Activated naive CD4-positive, alpha-beta T cell treated with anti-CD3 and anti-CD28 coated beads for 36 hours (primary cell): ENCODE measurements around the gene RBL2. TPM values are rescaled to one million over a fixed set of nuclear protein-coding genes. Genes with fewer than 3 reads are reported as not detected.

Experiments
- CTCF ChIA-PET: fragments of 350-600 bp; sonication (Branson Sonifier 250); formaldehyde crosslinking; loops from one replicate; lab custom pipeline; 2021; ENCODE audit warnings: antibody characterized with exemption; lab: Charles Lee
- DNase-seq: peaks from one replicate; pipeline ENCODE4 v3.0.0-alpha.2; 2020
- H3K27ac Mint-ChIP-seq: one replicate; pipeline ENCODE4 v1.8.0; 2021; ENCODE audit warnings: mild to moderate bottlenecking, mixed read lengths
- H3K27me3 Mint-ChIP-seq: one replicate; pipeline ENCODE4 v1.8.0; 2021; ENCODE audit warnings: low read depth, mixed read lengths
- H3K36me3 Mint-ChIP-seq: one replicate; pipeline ENCODE4 v1.8.0; 2021; ENCODE audit warnings: low read depth, mixed read lengths
- H3K4me1 Mint-ChIP-seq: one replicate; pipeline ENCODE4 v1.8.0; 2021; ENCODE audit warnings: low read depth, mixed read lengths
- H3K4me3 Mint-ChIP-seq: one replicate; pipeline ENCODE4 v1.8.0; 2021; ENCODE audit warnings: mild to moderate bottlenecking, moderate library complexity, mixed read lengths
- H3K9me3 Mint-ChIP-seq: one replicate; pipeline ENCODE4 v1.8.0; 2021; ENCODE audit warnings: mixed read lengths
- intact Hi-C: fragments of 100-400 bp; cut with micrococcal nuclease; formaldehyde crosslinking; loops from one replicate; pipeline ENCODE4 v1.15.1; 2023
- total RNA-seq, 2 experiments: library from RNA; stranded (reverse); gene quantifications; one replicate each; pipeline ENCODE4 v1.2.3, GENCODE V29; 2021

Gene RBL2
- total RNA-seq, 2 experiments from 2014 or later: 99.2 to 100 TPM

DNA sequence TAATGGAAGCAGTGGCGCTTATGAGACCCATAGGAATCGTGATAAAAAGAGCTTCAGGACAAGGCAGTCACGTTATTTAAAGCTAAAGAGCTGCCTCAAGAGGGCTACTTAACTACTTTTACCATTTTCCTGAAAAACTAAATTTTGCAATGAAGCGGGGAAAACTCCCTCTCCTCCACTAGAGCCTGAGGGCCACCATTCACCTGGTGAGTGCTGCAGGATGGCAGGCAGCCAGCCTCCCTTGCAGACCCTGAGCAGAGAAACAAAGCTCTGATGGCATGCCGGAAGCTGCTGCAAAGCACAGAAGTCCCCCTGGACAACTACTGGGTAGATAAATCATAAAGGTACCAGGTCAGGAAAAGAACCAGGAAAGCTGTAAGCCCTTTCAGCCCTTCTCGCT lies 60.4 kb downstream of the RBL2 start:
- no peak for DNase-seq
- H3K4me3 Mint-ChIP-seq: no peak overlapping the region
- no peaks in the 10 kb centered on the region for H3K27me3 Mint-ChIP-seq
- intact Hi-C loops: no loop called here
- peaks cover 38% of the 10 kb centered on the region for H3K4me1 Mint-ChIP-seq
- CTCF ChIA-PET: interaction anchor here (0.9 to 1.5 kb wide), 2 partner anchors 38 to 48 kb away, joined by 4 to 5 read pairs; no protein-coding TSS in a partner anchor
- no peaks in the 10 kb centered on the region for H3K9me3 Mint-ChIP-seq
- no peak overlapping the region for H3K27ac Mint-ChIP-seq
- peaks cover 63% of the 10 kb centered on the region for H3K36me3 Mint-ChIP-seq

- intact Hi-C loops: no loop called here
- DNase-seq: no peak
- Mint-ChIP-seq H3K36me3 (peaks cover 61% of the 10 kb centered on the region), H3K4me3 (no peak overlapping the region), H3K9me3 (no peaks in the 10 kb centered on the region), H3K27ac (peak overlapping the region; percentile 54), H3K27me3 (no peaks in the 10 kb centered on the region), H3K4me1 (peaks cover 37% of the 10 kb centered on the region)
- CTCF ChIA-PET: interaction anchor here (0.9 to 1.5 kb wide), 2 partner anchors 39 to 48 kb away, joined by 4 to 5 read pairs; no protein-coding TSS in a partner anchor
Observed at GRCh38 chr16:53495325-53495724, 61.1 kb downstream of the RBL2 start.

- DNase-seq: no peak
- Mint-ChIP-seq H3K36me3 (peaks cover 40% of the 10 kb centered on the region), H3K27me3 (no peaks in the 10 kb centered on the region), H3K9me3 (no peaks in the 10 kb centered on the region), H3K27ac (peak overlapping the region; percentile 76), H3K4me1 (peaks cover 41% of the 10 kb centered on the region), H3K4me3 (no peak overlapping the region)
- intact Hi-C loops: no loop called here
- CTCF ChIA-PET: interaction anchor here (0.7 to 1.5 kb wide), 4 partner anchors 9 to 125 kb away, joined by 3 to 4 read pairs (median 4); no protein-coding TSS in a partner anchor
Observed at GRCh38 chr16:53498984-53499383, 64.7 kb downstream of the RBL2 start.

DNA sequence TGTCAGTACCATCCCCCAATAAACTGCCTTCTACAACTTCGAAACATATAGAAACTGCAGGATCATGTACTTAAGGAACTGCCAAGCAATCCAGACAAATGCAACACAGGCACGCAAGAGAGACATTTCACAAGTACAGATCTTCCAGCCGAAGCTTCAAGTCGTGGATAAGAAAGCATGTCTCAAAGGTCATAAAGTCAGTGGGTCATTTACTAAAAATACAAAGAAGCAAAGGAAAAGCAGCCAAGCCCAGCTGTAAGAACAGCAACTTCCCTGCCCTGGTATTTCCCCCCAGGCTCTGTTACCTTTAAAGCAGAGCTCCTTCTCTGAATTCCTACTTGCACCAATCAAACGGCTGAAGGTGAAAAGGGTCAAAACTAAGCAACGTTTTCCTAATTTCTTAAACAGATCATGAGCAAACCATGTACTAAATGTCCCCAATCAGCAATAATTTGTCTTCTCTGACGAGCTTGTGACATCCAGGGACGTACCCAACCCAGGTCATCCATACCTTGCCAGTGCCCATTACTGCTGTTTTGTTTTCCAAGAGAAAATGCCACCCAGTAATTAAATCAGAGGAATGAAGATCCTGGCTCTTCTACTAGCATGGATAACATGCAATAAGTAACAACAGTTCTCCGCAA lies 67.1 kb downstream of the RBL2 start:
- Mint-ChIP-seq H3K4me3 (peak overlapping the region; percentile 92), H3K9me3 (no peaks in the 10 kb centered on the region), H3K4me1 (peaks cover 49% of the 10 kb centered on the region), H3K27me3 (no peaks in the 10 kb centered on the region), H3K27ac (peak overlapping the region; percentile 90), H3K36me3 (peaks cover 24% of the 10 kb centered on the region)
- intact Hi-C loops: loop anchor here (5.0 to 10.0 kb wide), 2 partner anchors 207 to 294 kb away; no protein-coding TSS in a partner anchor
- no peak for DNase-seq
- CTCF ChIA-PET: interaction anchor here (0.9 kb wide), 1 partner anchor 8 kb away, joined by 3 read pairs; no protein-coding TSS in a partner anchor

GRCh38 chr16:53502331-53503269 lies 68.3 kb downstream of the RBL2 start, which contains the start of gene AKTIP:
Gene AKTIP (minus strand): TSS chr16:53503209. CDS start chr16:53500259, 2,950 bp downstream.
- peaks cover 17% of the 10 kb centered on the region for H3K36me3 Mint-ChIP-seq
- intact Hi-C loops: loop anchor here (1.0 to 10.0 kb wide), 10 partner anchors 16 to 447 kb away; partner anchors contain the start of gene RPGRIP1L
- no peaks in the 10 kb centered on the region for H3K9me3 Mint-ChIP-seq
- peak within 1 kb of the TSS; percentile 95 for H3K4me3 Mint-ChIP-seq
- no peaks in the 10 kb centered on the region for H3K27me3 Mint-ChIP-seq
- H3K27ac Mint-ChIP-seq: peak within 1 kb of the TSS; percentile 93
- H3K4me1 Mint-ChIP-seq: peaks cover 57% of the 10 kb centered on the region
- CTCF ChIA-PET: interaction anchor here (0.7 to 1.0 kb wide), 2 partner anchors 8 to 67 kb away, joined by 3 read pairs; no protein-coding TSS in a partner anchor
- DNase-seq: peak; percentile 49

- Mint-ChIP-seq H3K4me3 (peak overlapping the region; percentile 95), H3K4me1 (peaks cover 54% of the 10 kb centered on the region), H3K27ac (peak overlapping the region; percentile 93), H3K36me3 (peaks cover 9% of the 10 kb centered on the region), H3K27me3 (no peaks in the 10 kb centered on the region), H3K9me3 (no peaks in the 10 kb centered on the region)
- intact Hi-C loops: loop anchor here (1.0 to 10.0 kb wide), 10 partner anchors 15 to 448 kb away; partner anchors contain the start of gene RPGRIP1L
- peak; percentile 100 for DNase-seq
- CTCF ChIA-PET: interaction anchor here (0.7 to 1.3 kb wide), 2 partner anchors 67 to 95 kb away, joined by 3 to 5 read pairs; no protein-coding TSS in a partner anchor
Observed at GRCh38 chr16:53503270-53503923, 69.1 kb downstream of the RBL2 start.

DNA sequence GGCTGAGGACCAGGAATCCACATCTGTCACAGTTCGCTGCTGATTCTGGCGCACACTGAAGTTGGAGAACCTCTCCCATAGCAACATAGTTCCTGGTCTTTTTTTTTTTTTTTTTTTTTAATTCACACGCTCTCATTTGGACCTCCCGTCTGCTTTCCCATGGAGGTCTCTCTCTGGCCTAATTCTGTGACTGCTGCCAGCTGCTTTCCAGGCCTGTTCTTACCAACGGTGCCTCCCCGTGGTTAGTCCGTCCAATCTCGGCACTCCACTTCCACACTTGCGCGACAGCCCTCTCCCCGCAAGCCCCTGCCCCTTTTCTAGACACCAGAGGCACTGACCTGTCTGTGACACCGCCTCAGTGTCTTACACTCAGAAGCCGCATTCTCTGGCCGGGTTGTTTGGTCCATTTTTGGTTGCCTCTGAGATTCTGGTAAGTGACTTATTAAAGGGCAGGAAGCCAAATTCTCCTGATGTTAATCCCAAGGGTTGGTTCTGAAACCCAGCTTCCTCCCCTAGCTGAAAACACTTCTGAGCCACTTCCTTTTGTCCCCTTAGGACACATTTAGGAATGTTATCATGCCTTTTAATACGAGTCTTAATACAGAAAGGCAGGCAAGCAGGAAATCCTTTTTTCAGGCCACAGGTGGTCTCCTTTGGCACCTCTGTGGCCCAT lies 69.9 kb downstream of the RBL2 start:
- peak; percentile 51 for DNase-seq
- peak overlapping the region; percentile 93 for H3K27ac Mint-ChIP-seq
- peaks cover 48% of the 10 kb centered on the region for H3K4me1 Mint-ChIP-seq
- no peaks in the 10 kb centered on the region for H3K27me3 Mint-ChIP-seq
- intact Hi-C loops: loop anchor here (1.0 to 10.0 kb wide), 10 partner anchors 14 to 449 kb away; partner anchors contain the start of gene RPGRIP1L
- no peaks in the 10 kb centered on the region for H3K9me3 Mint-ChIP-seq
- CTCF ChIA-PET: interaction anchor here (0.6 to 1.3 kb wide), 5 partner anchors 67 to 376 kb away, joined by 3 to 5 read pairs (median 3); no protein-coding TSS in a partner anchor
- peak overlapping the region; percentile 95 for H3K4me3 Mint-ChIP-seq
- H3K36me3 Mint-ChIP-seq: peaks cover 6% of the 10 kb centered on the region

DNA sequence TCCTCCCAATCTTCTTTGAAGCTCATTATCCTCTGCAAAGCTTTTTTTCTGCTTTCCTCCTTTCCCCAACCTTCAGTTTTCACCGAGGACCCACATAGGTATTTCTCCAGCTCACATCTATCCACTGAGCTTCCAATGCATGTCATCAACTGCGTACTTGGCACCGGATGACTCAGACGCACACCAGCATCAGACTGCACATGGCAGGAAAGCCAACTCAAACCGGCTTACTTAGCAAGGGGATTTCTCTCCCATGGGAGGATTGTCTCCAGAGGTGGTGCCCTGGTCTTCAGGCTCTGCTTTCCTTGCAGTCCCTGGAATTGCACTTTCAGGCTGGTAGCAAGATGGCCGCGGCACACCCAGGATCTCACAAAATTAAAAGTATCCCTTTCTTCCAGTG lies 70.4 kb downstream of the RBL2 start:
- Mint-ChIP-seq H3K4me3 (peak overlapping the region; percentile 95), H3K27me3 (no peaks in the 10 kb centered on the region), H3K9me3 (no peaks in the 10 kb centered on the region), H3K27ac (peak overlapping the region; percentile 93), H3K36me3 (peaks cover 5% of the 10 kb centered on the region), H3K4me1 (peaks cover 45% of the 10 kb centered on the region)
- CTCF ChIA-PET: interaction anchor here (0.6 to 1.3 kb wide), 4 partner anchors 67 to 376 kb away, joined by 3 to 5 read pairs (median 4); no protein-coding TSS in a partner anchor
- peak; percentile 51 for DNase-seq
- intact Hi-C loops: loop anchor here (5.0 to 10.0 kb wide), 2 partner anchors 210 to 297 kb away; no protein-coding TSS in a partner anchor

- peaks cover 37% of the 10 kb centered on the region for H3K4me1 Mint-ChIP-seq
- no peaks in the 10 kb centered on the region for H3K27me3 Mint-ChIP-seq
- no peaks in the 10 kb centered on the region for H3K36me3 Mint-ChIP-seq
- DNase-seq: no peak
- no peak overlapping the region for H3K27ac Mint-ChIP-seq
- no peak overlapping the region for H3K4me3 Mint-ChIP-seq
- CTCF ChIA-PET: no interaction called here
- intact Hi-C loops: loop anchor here (10.0 kb wide), 1 partner anchor 211 kb away; no protein-coding TSS in a partner anchor
- H3K9me3 Mint-ChIP-seq: no peaks in the 10 kb centered on the region
Observed at GRCh38 chr16:53506254-53506653, 72.0 kb downstream of the RBL2 start.

DNA sequence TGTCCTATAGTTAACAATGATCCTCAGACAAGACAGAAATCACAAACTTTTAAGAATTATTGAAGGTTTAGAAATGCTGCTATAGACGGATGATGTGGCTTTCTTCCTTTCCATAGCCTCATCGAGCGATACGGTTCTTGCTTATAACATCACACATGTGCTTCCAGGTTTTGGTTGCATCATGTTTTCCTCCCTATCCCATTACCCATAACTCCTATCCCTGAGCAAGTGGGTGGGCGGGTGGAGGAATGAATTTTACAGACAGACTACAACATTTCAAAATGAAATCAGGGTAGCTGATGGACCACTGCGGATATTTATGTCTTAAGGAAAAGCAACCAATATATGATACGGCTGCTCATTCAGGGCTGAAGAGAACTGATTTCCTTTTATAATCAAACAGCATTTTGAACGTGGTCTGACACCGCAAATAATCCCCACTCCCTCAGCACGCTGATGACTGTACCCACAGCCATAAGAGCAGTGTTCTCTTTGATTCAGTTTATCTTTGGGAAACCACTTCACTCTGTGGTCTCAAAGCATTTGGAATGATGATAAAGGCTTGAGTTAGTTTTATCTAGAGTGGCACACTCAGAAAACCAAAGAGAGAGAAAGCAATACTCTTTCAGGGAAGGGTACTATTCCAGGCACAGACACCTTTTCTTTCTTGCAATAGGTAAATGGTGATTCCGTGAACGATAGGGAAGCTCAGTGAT lies 73.4 kb downstream of the RBL2 start:
- CTCF ChIA-PET: interaction anchor here (1.5 kb wide), 1 partner anchor 42 kb away, joined by 3 read pairs; no protein-coding TSS in a partner anchor
- Mint-ChIP-seq H3K4me1 (peaks cover 29% of the 10 kb centered on the region), H3K9me3 (no peaks in the 10 kb centered on the region), H3K4me3 (no peak overlapping the region), H3K36me3 (no peaks in the 10 kb centered on the region), H3K27me3 (no peaks in the 10 kb centered on the region), H3K27ac (no peak overlapping the region)
- DNase-seq: no peak
- intact Hi-C loops: loop anchor here (10.0 kb wide), 1 partner anchor 213 kb away; no protein-coding TSS in a partner anchor
